Keratinocyte (primary cell): ENCODE measurements around the gene SLC15A3. TPM values are rescaled to one million over a fixed set of nuclear protein-coding genes. Genes with fewer than 3 reads are reported as not detected.

ENCODE experiments used
- DNase-seq: peaks from one replicate; pipeline ENCODE4 v3.0.0-alpha.2; 2011; ENCODE audit warnings: low read depth, missing footprints, low spot score
- FAIRE-seq: peaks from 2 replicates; lab custom pipeline; 2011; peaks lifted over from hg19 to GRCh38; lab: Jason Lieb, UNC
- H2AFZ ChIP-seq: 2 replicates; pipeline ENCODE4 v1.6.0; 2012; ENCODE audit warnings: low read length, control low read depth, inconsistent platforms; ENCODE audit not compliant: control insufficient read depth
- H3K27ac ChIP-seq: 2 replicates; pipeline ENCODE4 v1.5.1; 2011; ENCODE audit warnings: low read length; ENCODE audit not compliant: control insufficient read depth, insufficient read depth
- H3K27me3 ChIP-seq: 3 replicates; pipeline ENCODE4 v1.6.0; 2011; ENCODE audit warnings: low read length; ENCODE audit not compliant: control insufficient read depth, insufficient read depth; ENCODE audit errors: extremely low read depth
- H3K36me3 ChIP-seq, 2 experiments: 2 replicates in 1 of 2; 3 replicates in 1 of 2; pipeline ENCODE4 v1.5.1; 2011; ENCODE audit warnings: low read length in 2 of 2, mild to moderate bottlenecking in 1 of 2; ENCODE audit not compliant: control insufficient read depth in 2 of 2, insufficient read depth in 2 of 2; ENCODE audit errors: extremely low read depth in 1 of 2
- H3K4me1 ChIP-seq: 3 replicates; pipeline ENCODE4 v1.5.1; 2011; ENCODE audit warnings: low read length; ENCODE audit not compliant: control insufficient read depth, insufficient read depth; ENCODE audit errors: extremely low read depth
- H3K4me2 ChIP-seq: 3 replicates; pipeline ENCODE4 v1.6.0; 2011; ENCODE audit warnings: low read depth, low read length; ENCODE audit not compliant: control insufficient read depth, insufficient read depth; ENCODE audit errors: extremely low read depth
- H3K4me3 ChIP-seq, 3 experiments: fragments of 200-600 bp in 1 of 3; sonication (generic) in 1 of 3; 2 replicates in 2 of 3; 3 replicates in 1 of 3; pipeline ENCODE4 v1.5.1; 2011 to 2016; ENCODE audit warnings: low read length in 3 of 3, mild to moderate bottlenecking in 3 of 3, control low read depth in 2 of 3, inconsistent platforms in 1 of 3, low read depth in 1 of 3, mixed read lengths in 1 of 3, mixed run types in 1 of 3, moderate library complexity in 1 of 3; ENCODE audit not compliant: control insufficient read depth in 2 of 3, insufficient read depth in 2 of 3; ENCODE audit errors: extremely low read depth in 1 of 3
- H3K79me2 ChIP-seq: 2 replicates; pipeline ENCODE4 v1.6.0; 2012; ENCODE audit warnings: low read length; ENCODE audit not compliant: control insufficient read depth, insufficient read depth
- H3K9ac ChIP-seq: 3 replicates; pipeline ENCODE4 v1.6.0; 2011; ENCODE audit warnings: low read length; ENCODE audit not compliant: control insufficient read depth, insufficient read depth; ENCODE audit errors: extremely low read depth
- H3K9me1 ChIP-seq: 3 replicates; pipeline ENCODE4 v1.6.0; 2011; ENCODE audit warnings: low read length; ENCODE audit not compliant: control insufficient read depth, insufficient read depth; ENCODE audit errors: extremely low read depth
- H3K9me3 ChIP-seq: 2 replicates; pipeline ENCODE4 v1.5.1; 2012; ENCODE audit warnings: low read depth, low read length; ENCODE audit not compliant: control insufficient read depth
- H4K20me1 ChIP-seq: 3 replicates; pipeline ENCODE4 v1.6.0; 2011; ENCODE audit warnings: low read length; ENCODE audit not compliant: control insufficient read depth, insufficient read depth; ENCODE audit errors: extremely low read depth
- EZH2 ChIP-seq: IDR thresholded peaks from one replicate; pipeline ENCODE4 v1.6.1; 2012; ENCODE audit warnings: inconsistent platforms, mild to moderate bottlenecking, low read length, moderate library complexity
- dilution Hi-C: fragments of 300-500 bp; cut with MboI; formaldehyde crosslinking; loops from one replicate; pipeline ENCODE4 v1.7.0; 2020; ENCODE audit warnings: low sequenced_read_pairs; ENCODE audit not compliant: extremely low pct_ligation_motif_present
- polyA plus RNA-seq, 5 experiments: library from polyadenylated mRNA; depleted of rRNA in 3 of 5; stranded (reverse) in 3 of 5; stranded (forward) in 1 of 5; unstranded in 1 of 5; fragments of >200 nt; gene quantifications; 1 replicate in 1 of 5; 2 replicates in 3 of 5; 3 replicates in 1 of 5; pipeline versions ENCODE4 v1.2.1 to v1.2.3, GENCODE V29; 2011 to 2012; ENCODE audit warnings: missing spikeins in 2 of 5, low read depth in 1 of 5, low replicate concordance in 1 of 5
- TF ChIP-seq, protein P1 (sequence below), 3 experiments: IDR thresholded peaks in 1 of 3; conservative IDR thresholded peaks in 1 of 3; optimal IDR thresholded peaks in 1 of 3; 2 replicates in 2 of 3; 3 replicates in 1 of 3; pipeline versions ENCODE3 to v1.5.1; 2011; ENCODE audit warnings: low read length in 3 of 3, mild to moderate bottlenecking in 3 of 3, moderate library complexity in 2 of 3, control low read depth in 1 of 3, inconsistent platforms in 1 of 3; ENCODE audit not compliant: insufficient read depth in 2 of 3; ENCODE audit errors: extremely low read depth in 1 of 3

The SLC15A3 gene
- polyA plus RNA-seq, 1 donor (not counting 4 experiments of a cell fraction or from before 2014, with no cell fraction given), result 1.0 TPM

DNA sequence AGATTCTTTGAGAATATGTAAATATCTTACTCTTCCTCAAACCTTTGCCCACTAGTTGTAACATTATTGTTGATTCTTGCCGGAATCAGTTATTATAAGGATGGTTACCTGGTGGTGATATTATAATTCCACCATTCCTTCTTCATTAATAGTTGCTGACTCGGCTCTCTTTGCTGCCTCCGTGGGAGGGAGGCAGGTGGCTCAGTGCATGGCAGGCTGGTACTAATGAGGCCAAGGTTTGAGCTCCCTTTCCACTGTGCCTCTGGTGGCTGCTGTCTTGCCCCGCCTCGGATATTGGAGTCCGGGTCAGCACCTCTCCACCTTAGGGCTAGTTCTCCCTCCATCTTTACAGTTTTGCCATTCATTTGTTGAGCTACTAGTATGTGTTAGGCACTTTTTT lies 32.2 kb upstream of the SLC15A3 start:
- FAIRE-seq, result no peak
- Histone ChIP-seq H3K36me3 (no peaks in the 10 kb centered on the region), H2AFZ (no peak overlapping the region), H3K4me3 (no peak overlapping the region), H3K79me2 (no peaks in the 10 kb centered on the region), H3K9me3 (no peaks in the 10 kb centered on the region), H3K9ac (no peak overlapping the region), H3K4me2 (no peak overlapping the region), H4K20me1 (no peaks in the 10 kb centered on the region), H3K9me1 (no peaks in the 10 kb centered on the region), H3K27me3 (peaks cover 8% of the 10 kb centered on the region), H3K27ac (no peak overlapping the region), H3K4me1 (peaks cover 16% of the 10 kb centered on the region)
- DNase-seq, result no peak
- TF ChIP-seq, protein P1, sequence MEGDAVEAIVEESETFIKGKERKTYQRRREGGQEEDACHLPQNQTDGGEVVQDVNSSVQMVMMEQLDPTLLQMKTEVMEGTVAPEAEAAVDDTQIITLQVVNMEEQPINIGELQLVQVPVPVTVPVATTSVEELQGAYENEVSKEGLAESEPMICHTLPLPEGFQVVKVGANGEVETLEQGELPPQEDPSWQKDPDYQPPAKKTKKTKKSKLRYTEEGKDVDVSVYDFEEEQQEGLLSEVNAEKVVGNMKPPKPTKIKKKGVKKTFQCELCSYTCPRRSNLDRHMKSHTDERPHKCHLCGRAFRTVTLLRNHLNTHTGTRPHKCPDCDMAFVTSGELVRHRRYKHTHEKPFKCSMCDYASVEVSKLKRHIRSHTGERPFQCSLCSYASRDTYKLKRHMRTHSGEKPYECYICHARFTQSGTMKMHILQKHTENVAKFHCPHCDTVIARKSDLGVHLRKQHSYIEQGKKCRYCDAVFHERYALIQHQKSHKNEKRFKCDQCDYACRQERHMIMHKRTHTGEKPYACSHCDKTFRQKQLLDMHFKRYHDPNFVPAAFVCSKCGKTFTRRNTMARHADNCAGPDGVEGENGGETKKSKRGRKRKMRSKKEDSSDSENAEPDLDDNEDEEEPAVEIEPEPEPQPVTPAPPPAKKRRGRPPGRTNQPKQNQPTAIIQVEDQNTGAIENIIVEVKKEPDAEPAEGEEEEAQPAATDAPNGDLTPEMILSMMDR (optimal IDR thresholded peaks at IDR 0.05 in 1 of 3, IDR thresholded peaks at IDR 0.05 in 1 of 3, conservative IDR thresholded peaks at IDR 0.05 in 1 of 3; ENCODE audit: extremely low read depth in 1 of 3, insufficient read depth in 2 of 3, low read length in 3 of 3), result no peak
- no peak for TF ChIP-seq EZH2
- dilution Hi-C loops, result no loop called here

DNA sequence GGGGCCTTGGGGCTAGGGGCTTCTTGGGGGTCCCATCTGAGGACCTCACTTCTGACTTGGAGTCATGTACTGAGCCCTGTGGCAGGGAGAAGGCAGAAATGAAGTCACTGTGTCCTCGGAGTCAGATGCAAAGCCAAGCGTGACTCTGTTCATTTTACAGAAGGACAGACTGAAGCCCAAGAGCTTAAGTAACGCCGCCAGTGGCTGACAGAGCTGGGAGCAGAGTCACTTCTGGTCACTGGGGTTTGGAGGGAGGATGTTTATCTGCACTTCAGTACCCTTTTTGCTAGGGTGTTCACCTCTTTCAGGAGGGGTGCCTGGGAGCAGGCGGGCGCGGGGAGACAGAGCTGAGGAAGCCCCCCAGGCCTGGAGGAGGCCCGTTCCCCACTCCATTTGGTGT lies 30.2 kb upstream of the SLC15A3 start:
- FAIRE-seq (no peak), DNase-seq (no peak)
- H3K9me1 ChIP-seq, result peaks cover 2% of the 10 kb centered on the region
- no peak overlapping the region for H2AFZ ChIP-seq
- peaks cover 2% of the 10 kb centered on the region for H3K27me3 ChIP-seq
- H3K36me3 ChIP-seq, result no peaks in the 10 kb centered on the region
- H3K79me2 ChIP-seq, result no peaks in the 10 kb centered on the region
- no peak overlapping the region for H3K4me2 ChIP-seq
- H4K20me1 ChIP-seq, result no peaks in the 10 kb centered on the region
- dilution Hi-C loops, result no loop called here
- H3K9me3 ChIP-seq, result no peaks in the 10 kb centered on the region
- no peak overlapping the region for H3K4me3 ChIP-seq
- H3K27ac ChIP-seq, result no peak overlapping the region
- no peak for TF ChIP-seq EZH2
- TF ChIP-seq, protein P1 (optimal IDR thresholded peaks at IDR 0.05 in 1 of 3, IDR thresholded peaks at IDR 0.05 in 1 of 3, conservative IDR thresholded peaks at IDR 0.05 in 1 of 3; ENCODE audit: extremely low read depth in 1 of 3, insufficient read depth in 2 of 3, low read length in 3 of 3), result no peak
- peaks cover 25% of the 10 kb centered on the region for H3K4me1 ChIP-seq
- no peak overlapping the region for H3K9ac ChIP-seq
